Stimulated activated CD8-positive, alpha-beta memory T cell treated with anti-CD3 and anti-CD28 coated beads, Interleukin-7, amount 100 ng/mL, for 48 hours (primary cell): ENCODE data around the gene RALB.
"Not testable (repeated sequence)": the region's sequence is repeated elsewhere in the genome, so short reads cannot be mapped to it uniquely, and the experiment has no call there.

Experiments used
- DNase-seq, 2 donors: peaks; one replicate each; pipeline ENCODE4 v3.0.0-alpha.2; 2020; ENCODE audit warnings: low read depth in 1 of 2; ENCODE audit errors: extremely low read depth in 1 of 2

RALB gene

DNA sequence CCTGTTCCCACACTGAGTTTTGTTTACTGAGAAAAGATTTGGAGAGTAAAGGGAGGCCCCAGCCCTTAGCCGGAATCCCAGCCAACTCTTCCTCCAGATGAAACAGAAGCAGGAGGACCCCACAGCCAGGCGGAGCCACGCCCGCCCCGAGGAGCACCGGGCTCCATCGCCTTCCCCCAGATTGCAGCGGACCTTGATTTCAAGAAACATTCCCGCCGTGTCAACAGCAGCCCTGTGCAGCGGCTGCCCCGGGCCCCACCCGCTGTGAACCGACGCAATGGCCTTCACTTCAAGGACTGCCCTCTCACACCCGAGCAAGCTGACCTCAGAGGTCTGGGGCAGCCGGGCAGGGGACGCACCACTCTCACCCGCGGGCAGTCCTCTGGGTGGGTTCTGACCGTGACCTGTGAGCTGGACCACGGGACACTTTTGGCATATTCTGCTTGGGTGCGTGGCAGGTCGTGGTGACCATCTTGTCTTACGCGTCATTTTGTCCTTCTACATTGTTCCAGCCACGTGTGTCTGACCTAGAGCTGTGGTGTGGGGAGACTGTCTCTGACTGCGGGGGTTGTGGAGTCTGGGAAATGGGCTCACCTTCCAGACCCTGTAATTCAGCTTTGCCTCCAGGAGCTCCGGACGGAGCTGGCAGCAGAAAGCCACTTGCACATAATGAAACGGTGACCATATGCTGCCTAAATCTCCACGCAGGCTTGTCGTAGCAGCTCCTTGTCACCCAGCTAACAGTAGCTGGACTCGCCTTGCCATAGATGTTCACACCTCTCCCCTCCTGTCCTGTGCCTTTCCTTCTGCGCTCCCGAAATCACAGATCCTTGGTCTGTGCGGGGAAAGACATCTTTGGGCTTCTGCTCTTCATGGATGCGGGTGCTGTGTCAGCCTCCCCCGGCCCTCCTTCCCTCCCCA lies 61.3 kb downstream of the RALB start:
- DNase-seq = no peak

DNA sequence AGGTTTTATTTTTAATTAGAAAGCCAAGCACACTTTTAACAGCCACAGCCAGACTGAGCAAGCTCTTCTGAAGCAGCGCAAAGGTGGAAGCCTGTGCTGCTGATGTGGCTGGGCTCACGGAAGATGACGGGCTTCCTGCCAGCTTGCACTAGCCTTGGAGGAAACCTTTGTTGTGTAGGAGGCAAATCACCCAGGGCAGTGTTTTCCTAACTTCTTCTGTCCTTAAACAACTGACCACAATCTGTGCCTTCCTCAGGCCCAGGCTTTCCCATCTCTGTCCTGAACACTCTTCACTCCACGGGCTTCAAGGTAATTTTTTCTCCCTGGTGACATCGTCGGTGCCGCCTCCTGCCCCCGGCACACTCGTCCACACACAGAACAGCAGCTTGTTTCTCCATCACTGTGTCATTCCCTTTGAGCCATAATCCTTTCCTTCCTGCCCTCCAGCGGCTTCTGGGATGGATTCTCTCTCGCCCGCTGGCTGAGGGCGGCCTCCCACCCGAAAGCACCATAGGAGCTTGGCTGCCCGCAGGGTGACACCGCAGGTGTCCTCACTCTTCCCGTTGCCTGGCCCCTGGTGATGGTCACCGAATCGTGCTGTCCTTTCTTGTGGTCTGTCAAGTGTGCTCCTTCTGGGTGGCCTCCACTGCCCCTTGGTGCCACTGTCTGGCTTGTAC lies 62.2 kb downstream of the RALB start:
- DNase-seq = no peak

DNA sequence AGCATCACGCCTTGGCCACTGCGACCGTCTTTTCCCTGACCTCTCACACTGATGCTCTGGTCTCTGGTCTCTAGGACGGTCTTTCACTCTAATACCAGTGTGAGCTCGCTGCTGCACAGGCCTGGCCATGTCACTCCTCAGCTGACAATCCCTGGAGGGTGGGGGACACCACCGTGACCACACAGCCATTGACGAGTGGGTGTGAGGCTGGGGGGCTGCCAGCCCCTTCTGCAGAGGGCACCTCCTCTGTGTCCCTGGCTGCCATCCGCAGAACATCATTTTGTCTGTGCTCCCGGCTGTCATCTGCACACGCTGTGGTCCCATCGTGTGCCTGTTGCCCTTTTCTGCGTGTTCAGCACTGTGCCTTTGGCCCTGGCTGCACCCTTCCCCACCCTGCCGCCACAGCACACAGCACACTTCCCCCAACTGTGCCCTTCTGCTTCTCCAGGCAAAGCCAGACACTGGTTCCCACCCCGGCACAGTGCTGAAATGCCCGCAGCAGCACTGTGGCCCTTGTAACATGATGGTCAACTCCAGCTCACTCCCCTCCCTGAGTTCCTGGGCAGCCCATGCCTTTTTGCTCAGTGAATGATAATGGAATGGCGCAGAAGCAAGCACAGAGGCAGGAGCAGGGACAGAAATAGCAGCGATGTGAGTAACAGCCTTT lies 62.8 kb downstream of the RALB start:
- no peak for DNase-seq

DNA sequence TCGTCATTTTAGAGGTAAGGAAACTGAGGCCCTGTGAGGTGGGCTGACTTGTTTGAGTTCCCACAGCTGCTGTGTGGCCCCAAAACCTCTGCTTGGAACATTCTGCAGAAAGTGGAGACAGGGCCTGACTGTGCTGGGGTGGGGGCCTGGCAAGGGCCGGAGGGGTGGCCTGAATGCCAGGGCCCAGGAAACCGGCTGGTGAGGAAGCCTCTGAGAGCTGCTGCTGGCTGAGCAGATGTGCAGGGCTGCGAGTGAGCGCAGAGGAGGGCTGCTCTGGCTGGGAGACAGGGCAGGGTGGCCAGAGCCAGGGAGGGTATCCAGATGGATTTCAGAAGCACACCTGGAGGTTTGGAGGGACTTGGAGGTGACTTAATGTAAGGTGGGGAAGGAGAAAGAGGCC lies 63.4 kb downstream of the RALB start:
- DNase-seq = no peak

DNA sequence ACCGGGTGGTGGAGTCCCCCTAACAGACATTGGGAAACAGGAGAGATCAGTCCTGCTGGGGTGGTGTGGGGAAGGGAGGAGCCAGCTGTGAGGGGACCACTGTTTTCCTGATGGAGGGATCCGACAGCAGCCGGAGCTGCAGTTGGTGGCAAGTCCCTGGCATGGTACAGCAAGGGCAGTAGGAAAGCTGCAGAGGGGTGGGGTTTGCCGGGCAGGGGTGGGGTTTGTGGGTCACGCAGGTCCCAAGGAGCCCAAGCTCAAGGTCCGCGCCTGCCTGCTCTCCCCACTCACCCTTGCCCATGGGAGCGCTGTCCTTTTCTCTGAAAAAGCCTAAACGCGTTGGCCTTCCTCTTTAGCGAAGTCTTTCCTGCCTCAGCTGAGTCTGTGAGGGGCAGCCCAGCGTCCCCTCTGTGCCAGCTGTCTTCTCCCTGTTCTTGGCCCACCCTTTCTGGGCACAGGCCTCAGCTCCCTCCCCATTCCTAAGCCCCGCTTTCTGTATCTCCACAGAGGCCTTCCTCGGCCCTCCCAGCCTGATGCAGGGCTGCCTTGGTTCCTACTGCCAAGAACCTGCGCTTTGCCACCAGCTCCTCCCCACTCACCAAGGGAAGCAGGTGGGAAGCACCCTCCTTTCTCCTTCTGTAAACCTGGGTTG lies 64.0 kb downstream of the RALB start:
- DNase-seq = no peak

DNA sequence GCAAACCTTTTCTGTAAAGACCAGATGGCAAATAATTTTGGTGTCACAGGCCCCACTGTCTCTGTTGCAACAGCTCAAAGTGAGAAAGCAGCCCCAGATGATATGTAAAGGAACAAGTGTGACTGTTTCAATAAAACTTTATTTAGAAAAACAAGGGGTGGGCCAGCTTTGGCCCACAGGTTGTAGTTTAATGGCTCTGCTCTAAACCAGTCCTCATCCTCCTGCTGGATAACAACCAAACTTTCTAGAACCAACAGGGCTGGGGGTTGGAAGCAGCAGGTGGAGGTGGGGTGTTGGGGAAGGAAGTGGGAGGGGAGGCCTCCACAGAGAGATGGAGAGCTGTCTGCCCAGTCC lies 64.5 kb downstream of the RALB start:
- DNase-seq = no peak

DNA sequence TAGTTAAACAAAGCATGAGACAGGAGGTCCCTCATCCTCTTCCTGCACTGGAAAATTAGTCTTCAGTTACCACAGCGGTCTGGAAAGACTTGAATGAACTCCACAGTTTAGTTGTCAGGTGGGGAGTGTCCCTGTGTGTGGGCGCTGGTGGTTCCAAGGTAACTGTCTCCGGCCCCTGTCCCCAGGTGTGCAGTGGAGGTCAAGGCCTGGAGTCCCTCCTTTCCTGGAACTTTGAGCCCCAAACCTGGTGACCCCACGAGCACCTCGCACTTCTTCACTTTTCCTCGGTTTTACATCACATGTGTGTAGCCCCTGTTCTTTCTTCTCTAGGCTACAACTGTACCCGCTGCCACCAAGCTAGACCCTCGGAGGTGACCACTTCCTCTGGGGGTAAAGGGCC lies 65.3 kb downstream of the RALB start:
- DNase-seq = no peak

DNA sequence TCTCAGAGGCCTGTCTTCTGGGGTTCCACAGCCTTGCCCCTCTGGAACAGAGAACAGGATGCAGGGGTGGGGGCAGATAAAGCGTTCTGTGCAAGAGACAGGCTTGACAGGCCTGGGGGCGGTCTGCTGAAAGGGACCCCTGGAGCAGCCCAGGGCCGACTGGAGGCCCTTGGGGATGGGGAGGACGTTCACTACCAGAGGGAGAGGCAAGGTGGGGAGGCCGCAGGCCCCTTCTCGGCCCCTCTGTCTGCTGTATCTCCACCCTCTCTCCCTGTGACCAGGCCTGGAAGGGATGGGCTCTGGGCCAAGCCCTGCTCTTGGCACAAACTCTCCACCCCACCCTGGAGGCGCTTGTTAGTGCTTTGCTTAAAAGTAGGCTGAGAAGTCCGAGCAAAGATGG lies 66.0 kb downstream of the RALB start:
- no peak for DNase-seq

DNA sequence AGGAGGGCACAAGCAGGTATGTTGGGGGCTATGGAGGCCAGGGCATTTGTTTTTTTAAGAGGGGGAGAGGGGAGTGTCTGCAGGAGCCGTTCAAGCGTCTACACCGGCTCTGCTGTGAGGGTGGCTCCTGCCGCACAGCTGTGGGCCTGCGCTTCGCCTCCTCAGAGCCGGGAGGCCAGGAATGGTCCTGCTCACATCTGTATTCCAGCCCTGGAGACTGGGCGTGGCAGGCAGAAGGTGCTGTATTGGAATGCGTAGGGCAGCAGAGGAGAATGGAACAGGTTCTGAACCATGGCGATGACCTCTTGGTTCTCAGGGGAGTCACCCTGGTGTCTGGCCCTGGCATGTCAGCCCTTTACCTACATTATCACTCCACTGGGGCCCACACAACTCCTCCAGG lies 66.5 kb downstream of the RALB start:
- DNase-seq = no peak

DNA sequence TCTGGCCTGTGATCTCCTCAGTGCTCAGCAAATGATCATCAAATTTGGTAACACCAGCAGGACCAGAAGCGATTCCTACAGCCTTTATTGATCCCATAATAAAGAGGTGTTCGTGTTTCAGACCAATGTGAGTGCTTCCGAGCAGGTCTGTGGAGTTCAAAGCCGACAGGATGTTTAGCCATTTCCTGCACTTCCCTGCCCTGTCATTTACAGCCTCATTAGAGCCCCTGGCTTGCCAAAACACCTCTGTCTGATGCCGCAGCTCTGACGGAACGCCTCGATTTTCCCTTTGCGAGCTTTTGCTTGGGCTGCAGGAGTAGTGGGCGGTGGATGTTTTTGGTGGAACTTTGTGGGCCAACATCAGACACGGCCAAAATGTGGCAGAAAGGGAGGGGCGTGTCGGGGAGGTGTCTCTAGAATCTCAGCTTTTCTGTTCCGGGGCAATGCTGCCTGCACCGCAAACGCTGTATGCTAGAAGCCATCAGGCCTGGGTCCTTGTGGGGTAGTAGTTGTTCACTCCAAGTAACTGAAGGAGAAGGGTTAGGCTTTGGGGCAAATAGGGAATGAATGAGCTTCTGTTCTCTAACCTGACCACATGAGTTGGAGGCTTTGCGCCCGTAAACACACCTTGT lies 67.2 kb downstream of the RALB start:
- no peak for DNase-seq

DNA sequence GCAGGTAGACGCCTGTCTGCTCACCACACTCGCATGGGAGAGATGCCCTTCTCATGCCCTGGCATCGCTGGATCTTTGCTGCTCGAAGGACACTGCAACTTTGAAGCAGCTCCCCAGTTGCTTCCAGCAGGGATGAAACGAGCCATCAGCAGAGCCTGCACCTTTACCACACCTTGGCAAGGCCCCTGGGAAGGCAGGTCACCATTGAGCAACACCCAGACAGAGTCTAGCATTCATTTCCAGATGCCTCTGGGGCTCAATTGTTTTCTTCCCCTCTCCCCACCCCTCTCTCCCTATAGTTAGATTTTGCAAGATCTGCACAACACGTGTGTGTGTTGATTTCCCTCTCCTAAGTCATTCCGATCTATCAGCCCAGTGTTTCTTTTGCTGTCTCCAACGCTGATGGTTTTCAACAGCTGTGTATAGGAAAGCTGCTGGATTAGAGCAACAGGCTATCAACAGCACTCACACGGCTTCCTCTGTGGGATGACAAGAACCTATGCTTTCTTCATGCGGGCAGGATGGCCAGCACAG lies 67.7 kb downstream of the RALB start:
- DNase-seq = no peak

DNA sequence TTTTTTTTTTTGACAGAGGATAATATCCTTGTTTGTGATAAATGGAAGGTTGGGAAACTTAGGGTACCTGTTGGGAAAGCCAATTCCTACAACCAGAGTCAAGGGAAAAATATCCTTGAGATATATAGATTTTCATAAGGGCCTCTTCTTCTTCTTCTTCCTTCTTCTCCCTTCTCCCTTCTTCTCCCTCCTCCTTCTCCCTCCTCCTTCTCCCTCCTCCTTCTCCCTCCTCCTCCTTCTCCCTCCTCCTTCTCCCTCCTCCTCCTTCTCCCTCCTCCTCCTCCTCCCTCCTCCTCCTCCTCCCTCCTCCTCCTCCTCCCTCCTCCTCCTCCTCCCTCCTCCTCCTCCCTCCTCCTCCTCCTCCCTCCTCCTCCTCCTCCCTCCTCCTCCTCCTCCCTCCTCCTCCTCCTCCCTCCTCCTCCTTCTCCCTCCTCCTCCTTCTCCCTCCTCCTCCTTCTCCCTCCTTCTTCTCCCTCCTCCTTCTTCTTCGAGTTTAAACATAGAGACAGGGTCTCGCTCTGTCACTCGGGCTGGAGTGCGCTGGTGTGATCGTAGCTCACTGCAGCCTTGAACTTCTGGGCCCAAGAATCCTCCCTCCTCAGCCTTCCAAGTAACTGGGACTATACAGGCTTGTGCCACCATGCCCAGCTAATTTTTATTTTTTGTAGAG lies 68.4 kb downstream of the RALB start:
- DNase-seq = not testable (repeated sequence)

DNA sequence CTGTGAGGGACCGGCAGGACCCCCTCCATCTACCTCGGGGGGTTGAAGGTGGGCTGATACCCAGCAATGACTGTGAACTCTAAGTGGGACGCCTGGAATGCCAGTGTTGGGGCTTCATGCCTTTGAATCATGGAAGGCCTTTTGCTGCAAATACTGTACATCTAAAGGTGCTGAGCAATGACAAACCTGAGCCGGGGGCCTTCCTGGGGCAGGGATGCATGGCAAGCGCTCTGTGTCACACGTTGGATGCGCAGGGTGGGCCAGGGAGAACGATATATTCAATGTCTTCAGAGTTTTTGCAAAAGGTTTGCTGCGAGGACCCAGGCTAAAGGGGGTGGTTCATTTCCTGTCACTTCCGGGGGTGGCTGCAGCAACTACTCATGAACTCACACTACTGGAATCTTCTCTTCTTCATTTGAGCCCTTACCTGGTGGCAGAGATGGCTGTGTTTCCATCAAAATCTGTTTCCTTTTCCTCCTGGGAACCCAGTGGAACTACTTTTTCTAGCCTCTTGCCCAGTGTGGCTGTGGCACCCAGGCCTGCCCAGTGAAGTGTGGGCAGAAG lies 69.2 kb downstream of the RALB start:
- DNase-seq = no peak

DNA sequence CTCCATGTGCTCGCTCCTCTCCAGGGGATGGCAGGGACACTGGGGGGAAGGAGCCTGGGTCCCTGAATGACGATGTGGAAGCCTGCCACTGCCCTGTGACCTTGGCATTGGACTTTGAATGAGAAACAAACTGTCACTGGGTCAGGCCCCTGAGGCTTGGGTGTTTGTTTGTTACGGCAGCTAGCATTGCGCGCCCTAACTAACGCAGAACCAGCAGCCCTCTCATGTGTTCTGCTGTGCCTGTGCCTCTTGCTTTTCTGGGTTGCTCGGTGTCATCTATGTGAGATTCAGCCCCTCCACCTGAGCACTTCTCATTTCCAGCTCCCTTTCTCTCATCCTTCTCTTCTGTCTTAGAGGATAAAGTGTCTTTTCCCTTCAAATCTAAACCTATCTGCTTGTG lies 69.7 kb downstream of the RALB start:
- no peak for DNase-seq

DNA sequence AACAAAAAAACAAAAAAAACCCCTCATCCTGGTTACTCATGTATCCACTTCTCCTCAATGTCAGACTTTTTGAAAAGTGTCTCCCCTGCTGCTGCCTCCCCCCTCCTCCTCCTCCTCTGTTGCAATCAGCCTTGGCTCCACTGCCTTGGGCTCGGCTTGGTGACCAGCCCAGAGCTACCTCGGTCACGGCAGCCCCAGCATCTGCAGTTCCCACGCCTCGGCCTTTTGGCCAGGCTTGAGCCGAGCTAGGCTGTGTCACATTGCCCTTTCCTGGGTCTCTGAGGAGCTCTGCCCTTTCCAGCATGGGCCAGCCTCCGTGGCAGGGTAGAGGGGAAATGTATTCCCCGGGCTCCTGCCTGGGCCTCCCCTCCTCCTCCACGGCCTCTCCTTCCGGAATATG lies 70.6 kb downstream of the RALB start:
- no peak for DNase-seq

DNA sequence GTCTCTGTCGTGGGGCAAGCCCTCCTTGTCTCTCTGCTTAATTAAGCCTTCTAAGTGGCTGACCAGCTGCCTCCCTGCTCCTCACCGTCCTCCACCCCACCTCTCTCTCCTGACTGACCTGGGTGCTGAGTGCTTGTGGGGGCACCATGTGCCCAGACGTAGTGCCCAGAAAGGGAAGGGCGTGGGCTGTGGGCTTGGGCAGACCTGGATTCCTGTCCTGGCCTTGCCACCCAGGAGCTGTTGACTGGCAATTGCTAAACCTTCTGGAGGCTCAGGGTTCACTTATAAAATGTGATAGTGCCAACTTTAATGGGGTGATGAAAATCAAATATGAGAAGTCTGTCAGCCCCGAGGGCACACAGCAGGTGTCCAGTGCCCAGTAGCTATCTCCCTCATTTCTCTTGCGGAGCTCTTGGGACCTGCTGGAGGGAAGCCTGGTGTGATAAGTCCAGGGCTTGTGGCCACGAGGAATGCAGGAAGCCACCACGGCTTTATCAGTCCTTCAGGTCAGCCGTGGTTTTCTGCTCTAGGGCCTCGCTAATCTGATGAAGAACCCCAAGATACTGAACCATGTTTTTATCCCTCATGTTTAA lies 71.3 kb downstream of the RALB start:
- DNase-seq = no peak

DNA sequence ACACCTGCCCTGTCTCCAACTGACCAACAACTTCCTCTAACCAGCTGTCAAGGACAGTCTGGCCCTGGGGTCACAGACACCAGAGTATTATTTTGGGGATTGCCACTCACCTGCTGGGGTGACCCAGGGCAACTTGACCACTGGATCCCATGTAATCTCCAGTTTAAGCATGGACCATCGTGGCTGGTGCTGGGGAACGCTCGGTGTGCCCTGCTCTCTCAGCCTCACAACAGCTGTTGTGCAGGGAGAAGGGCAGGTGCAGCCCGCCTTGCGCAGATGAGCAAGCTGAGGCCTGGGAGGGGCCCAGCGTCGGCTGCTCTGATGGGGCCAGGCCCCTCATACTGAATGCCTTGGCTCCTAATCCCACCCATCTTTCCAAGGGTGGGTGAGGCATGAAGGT lies 72.3 kb downstream of the RALB start:
- no peak for DNase-seq

DNA sequence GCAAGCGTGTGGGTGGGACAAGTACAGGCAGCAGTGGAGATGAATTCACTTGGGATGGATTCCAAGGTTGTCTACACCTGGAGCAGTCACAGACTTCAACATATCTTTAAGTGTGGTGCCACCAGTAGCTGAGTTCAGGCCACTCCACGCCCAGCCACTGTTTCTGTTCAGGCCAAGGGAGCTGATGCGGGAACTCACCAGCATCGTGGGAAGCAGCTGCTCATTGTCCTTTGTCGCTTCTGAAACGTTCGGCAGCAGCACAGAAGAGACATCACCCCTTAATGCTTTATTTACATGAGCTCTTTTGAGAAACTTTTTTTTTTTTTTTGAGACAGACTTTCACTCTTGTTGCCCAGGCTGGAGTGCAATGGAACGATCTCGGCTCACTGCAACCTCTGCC lies 73.4 kb downstream of the RALB start:
- no peak for DNase-seq
